ENCODE measurements around the gene ATP6V1F.

ATP6V1F gene

DNA sequence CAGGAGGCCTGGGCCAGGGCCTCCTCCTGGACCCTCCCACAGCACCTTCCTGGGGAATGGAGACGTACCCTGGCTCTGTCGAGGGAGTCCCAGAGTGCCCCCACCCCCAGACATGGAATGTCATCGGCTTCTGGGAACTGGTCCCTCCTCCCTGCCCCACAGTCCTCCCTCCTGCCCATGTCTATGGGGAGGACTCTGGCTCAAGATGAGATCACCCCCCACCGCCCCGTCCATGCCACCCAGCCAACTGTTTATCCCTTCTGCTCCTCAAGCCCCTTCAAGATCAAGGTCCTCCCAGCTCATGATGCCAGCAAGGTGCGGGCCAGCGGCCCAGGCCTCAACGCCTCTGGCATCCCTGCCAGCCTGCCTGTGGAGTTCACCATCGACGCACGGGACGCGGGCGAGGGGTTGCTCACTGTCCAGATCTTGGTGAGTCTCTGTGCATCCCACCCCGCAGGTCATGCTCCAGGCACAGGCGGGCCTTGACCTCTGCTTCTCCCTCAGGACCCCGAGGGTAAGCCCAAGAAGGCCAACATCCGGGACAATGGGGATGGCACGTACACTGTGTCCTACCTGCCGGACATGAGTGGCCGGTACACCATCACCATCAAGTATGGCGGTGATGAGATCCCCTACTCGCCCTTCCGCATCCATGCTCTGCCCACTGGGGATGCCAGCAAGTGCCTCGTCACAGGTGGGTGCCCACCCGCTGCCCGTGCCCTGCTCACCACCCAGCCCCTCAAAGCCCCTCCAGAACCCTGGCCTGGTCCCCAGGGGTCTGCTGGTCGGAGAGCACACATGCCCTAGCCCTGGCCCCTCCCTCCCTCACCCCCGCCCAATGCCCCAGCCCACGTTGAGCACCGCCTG is 14.1 kb upstream of the ATP6V1F start:
- no peak for DNase-seq (ENCODE audit: low read depth in 2 of 3, low spot score in 1 of 3)

GRCh38 chr7:128849156-128849515 is 13.5 kb upstream of the ATP6V1F start:
- DNase-seq (ENCODE audit: low read depth in 2 of 3, low spot score in 1 of 3): no peak

GRCh38 chr7:128849804-128850490 is 12.7 kb upstream of the ATP6V1F start:
- no peak for DNase-seq (ENCODE audit: low read depth in 2 of 3, low spot score in 1 of 3)

DNA sequence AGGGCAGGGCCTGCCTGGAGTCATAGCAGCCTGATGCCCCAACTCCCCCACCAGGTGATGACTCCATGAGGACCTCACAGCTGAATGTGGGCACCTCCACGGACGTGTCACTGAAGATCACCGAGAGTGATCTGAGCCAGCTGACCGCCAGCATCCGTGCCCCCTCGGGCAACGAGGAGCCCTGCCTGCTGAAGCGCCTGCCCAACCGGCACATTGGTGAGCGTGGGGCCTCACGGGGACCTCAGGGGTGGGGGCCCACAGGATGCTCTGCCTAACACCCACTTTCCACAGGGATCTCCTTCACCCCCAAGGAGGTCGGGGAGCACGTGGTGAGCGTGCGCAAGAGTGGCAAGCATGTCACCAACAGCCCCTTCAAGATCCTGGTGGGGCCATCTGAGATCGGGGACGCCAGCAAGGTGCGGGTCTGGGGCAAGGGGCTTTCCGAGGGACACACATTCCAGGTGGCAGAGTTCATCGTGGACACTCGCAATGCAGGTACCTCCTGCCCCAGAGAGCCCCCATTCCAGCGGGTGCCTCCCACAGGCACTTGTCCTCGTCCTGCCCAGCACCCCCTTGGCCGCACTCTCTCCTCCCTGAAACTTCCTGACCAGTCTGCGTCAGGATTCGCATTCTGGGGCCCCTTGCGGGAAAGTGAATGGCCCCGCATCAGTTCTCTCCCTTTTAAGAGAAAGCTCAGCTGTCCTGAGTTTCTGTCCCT is 10.0 kb upstream of the ATP6V1F start:
- no peak for DNase-seq (ENCODE audit: low read depth in 2 of 3, low spot score in 1 of 3)

- no peak for DNase-seq (ENCODE audit: low read depth in 2 of 3, low spot score in 1 of 3)
These were observed 8.9 kb upstream of the ATP6V1F start for GRCh38 chr7:128853799-128854198.

DNA sequence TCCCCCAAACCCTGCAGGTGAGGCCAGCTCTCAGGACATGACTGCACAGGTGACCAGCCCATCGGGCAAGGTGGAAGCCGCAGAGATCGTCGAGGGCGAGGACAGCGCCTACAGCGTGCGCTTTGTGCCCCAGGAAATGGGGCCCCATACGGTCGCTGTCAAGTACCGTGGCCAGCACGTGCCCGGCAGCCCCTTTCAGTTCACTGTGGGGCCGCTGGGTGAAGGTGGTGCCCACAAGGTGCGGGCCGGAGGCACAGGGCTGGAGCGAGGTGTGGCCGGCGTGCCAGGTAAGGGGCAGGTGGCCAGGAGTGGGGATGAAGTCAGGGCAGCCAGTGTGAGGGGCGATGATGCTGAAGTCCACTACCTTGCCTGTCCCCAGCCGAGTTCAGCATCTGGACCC is 8.3 kb upstream of the ATP6V1F start:
- no peak for DNase-seq (ENCODE audit: low read depth in 2 of 3, low spot score in 1 of 3)

GRCh38 chr7:128855559-128855958 is 7.1 kb upstream of the ATP6V1F start:
- DNase-seq (ENCODE audit: low read depth in 2 of 3, low spot score in 1 of 3): no peak

DNA sequence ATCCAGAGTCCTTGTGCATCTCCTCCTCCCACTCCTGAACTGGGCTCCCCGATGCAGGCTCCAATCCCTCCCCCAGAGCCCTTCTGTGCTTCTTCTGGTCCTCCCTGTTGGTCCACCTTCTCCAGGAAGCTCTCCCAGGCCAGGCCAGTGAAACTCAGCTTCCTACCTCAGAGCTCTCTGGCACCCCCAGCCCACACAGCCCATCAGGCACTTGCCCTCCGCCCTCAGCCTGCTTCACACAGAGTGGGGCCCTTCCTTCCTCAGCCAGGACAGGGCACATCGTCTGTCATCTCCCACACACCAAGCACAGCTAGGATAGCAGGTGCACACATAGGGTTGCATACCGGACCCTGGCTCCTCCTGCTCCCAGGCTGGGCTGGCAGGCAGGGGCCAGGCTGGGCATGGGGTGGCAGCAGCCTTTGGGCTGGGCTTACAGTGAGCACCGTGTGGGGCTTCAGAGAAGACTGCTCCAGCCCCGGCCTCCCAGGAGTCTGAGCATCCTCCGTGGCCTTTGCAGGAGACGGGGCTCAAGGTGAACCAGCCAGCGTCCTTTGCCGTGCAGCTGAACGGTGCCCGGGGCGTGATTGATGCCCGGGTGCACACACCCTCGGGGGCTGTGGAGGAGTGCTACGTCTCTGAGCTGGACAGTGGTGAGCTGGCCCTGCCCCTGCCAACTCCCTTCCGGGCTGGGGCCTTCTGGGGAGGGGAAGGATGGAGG is 6.5 kb upstream of the ATP6V1F start:
- DNase-seq (ENCODE audit: low read depth in 2 of 3, low spot score in 1 of 3): no peak

GRCh38 chr7:128858380-128859231 is 4.0 kb upstream of the ATP6V1F start:
- no peak for DNase-seq (ENCODE audit: low read depth in 2 of 3, low spot score in 1 of 3)

- DNase-seq (ENCODE audit: low read depth in 2 of 3, low spot score in 1 of 3): no peak
These were observed 3.2 kb upstream of the ATP6V1F start for GRCh38 chr7:128859232-128860157.

- no peak for DNase-seq (ENCODE audit: low read depth in 2 of 3, low spot score in 1 of 3)
These were observed 2.2 kb upstream of the ATP6V1F start for GRCh38 chr7:128860158-128861073.

- no peak for DNase-seq (ENCODE audit: low read depth in 2 of 3, low spot score in 1 of 3)
These were observed 592 bp upstream of the ATP6V1F start for GRCh38 chr7:128861957-128862570.

GRCh38 chr7:128863433-128863989 is 855 bp downstream of the ATP6V1F start:
- peak; percentile 21 to 44 (median 40) for DNase-seq (ENCODE audit: low read depth in 2 of 3, low spot score in 1 of 3)

GRCh38 chr7:128865303-128865702 is 2.6 kb downstream of the ATP6V1F start:
- DNase-seq (ENCODE audit: low read depth in 2 of 3, low spot score in 1 of 3): no peak

GRCh38 chr7:128865996-128866877 is 3.6 kb downstream of the ATP6V1F start:
- DNase-seq (ENCODE audit: low read depth in 2 of 3, low spot score in 1 of 3): no peak

- no peak for DNase-seq (ENCODE audit: low read depth in 2 of 3, low spot score in 1 of 3)
These were observed 4.6 kb downstream of the ATP6V1F start for GRCh38 chr7:128867241-128867640.

Measured in stimulated activated CD4-positive, alpha-beta T cell treated with anti-CD3 and anti-CD28 coated beads, Interleukin-12 subunit alpha, Interleukin-12 subunit beta, amount 100 ng/mL, for 48 hours (primary cell).